HCEC 1CT (cell line): Measurements from ENCODE around the gene UNC5C.
"Not testable (repeated sequence)": the region's sequence is repeated elsewhere in the genome, so short reads cannot be mapped to it uniquely, and the experiment has no call there.

Experiments
- DNase-seq: peaks from one replicate; pipeline ENCODE4 v3.0.0-alpha.2; 2017

Gene UNC5C

GRCh38 chr4:95204267-95204844, 344.4 kb downstream of the UNC5C start:
- no peak for DNase-seq

DNA sequence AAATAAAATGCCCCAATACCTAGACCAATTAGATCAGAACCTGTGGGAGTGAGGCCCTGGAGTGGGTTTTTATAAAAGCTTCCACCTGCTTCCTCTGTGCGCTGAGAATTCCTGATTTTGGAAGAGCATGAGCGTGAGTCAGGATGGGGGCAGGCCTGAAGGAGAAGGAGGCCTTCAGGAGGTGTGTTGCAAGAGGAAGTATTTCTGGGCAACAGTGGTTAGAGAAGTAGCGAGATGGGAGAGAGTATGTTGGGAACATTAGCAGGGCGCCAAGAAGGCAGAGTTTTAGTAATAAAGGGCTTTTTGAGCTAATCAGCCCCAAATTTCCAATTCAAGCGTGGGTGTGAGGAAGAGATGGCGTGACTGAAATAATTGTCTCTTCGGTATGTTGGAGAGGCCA, 349.8 kb downstream of the UNC5C start:
- DNase-seq: peak; percentile 6

DNA sequence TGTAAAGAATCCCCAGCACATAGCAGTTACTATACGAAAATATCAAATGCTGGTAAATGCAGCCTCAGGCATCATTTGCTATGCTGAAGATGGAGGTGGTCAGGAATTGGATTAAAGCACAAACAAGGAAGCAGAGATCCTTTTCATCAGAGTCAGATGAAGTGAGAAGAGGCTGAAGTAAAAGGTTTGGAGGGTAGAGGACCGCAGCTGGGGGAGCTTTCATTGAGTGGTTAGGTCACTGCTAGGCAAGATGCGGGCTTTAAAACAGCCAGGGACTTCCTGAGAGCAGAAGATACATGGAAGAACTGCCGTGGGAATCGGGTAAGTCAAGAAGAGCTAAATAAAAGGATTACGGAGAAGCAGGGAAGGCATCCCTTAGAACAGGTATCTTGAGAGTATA, 351.4 kb downstream of the UNC5C start:
- no peak for DNase-seq

GRCh38 chr4:95193391-95194224, 355.2 kb downstream of the UNC5C start:
- DNase-seq: no peak

GRCh38 chr4:95191537-95191936, 357.2 kb downstream of the UNC5C start:
- DNase-seq: no peak

- DNase-seq: no peak
Observed at GRCh38 chr4:95190751-95191436, 357.9 kb downstream of the UNC5C start.

GRCh38 chr4:95188701-95189370, 359.9 kb downstream of the UNC5C start:
- no peak for DNase-seq

- DNase-seq: no peak
Observed at GRCh38 chr4:95186666-95187065, 362.1 kb downstream of the UNC5C start.

GRCh38 chr4:95183656-95184408, 364.9 kb downstream of the UNC5C start:
- DNase-seq: no peak

DNA sequence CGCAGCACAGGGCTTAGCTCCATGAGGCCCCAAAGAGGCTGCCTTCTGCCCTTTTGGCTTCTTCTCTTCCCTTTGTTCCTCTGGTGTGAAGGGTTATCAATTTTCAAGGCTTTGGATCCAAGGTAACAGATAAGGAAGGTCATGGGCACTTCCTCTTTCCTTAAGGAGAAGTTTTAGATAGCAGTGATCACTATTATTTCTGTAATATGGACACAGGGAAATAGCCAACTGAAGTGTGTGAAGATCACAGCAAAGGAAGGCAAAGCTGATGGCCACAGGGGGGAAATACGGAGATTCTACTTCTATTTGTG, 366.8 kb downstream of the UNC5C start:
- no peak for DNase-seq

DNA sequence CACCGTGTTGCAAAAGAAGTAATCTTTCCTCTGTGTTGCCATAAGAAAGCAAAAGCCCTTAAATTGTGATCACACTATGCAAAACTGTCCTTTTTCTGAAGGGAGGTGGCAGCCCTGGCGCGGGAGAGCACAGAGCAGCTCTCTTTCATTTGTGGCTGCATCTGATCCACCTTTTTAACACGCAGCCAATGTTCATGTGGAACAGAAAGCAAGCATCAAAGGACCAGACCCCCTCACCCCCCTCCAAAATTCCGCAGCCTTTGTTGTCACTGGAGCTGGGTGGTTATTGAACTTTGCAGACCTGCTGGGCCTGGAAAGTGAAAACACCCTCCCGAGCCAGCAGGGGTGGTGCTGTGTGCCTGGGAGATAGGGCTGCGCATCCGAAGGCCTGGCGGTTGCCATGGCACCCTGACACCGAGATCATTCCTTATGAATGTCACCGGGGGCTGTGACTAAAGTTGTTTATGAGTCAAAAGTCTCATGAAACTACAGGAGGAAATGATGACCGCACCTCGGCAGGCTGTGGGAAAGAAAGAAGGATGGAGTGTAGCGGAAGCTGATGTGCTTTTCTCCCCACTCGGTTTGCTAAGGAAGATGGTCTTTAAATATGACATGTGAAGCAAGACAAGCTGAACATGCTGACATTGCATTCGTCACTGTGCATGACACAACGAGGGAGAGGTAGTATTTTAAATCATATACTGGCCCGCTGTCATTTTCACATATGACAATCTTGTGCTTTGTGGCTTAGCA, 367.4 kb downstream of the UNC5C start:
- DNase-seq: no peak

- DNase-seq: no peak
Observed at GRCh38 chr4:95180531-95181242, 368.1 kb downstream of the UNC5C start.

DNA sequence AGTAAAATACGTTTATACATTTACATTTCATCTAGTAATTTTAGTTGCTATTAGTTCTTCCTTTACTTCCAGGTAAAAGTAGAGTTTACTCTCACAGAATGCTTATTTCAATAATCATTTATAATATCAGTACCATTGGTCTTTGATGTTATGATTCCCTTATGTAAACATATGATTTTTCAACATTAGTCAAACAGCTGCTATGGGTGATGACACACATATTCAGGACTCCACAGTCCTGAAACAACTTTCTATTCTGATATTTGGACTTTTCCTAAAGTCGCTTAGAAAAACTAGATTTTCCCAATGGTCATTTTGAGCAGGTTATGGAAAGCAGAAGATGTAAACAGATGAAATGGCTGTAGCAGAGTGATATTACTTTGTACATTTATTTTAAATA, 369.8 kb downstream of the UNC5C start:
- no peak for DNase-seq

DNA sequence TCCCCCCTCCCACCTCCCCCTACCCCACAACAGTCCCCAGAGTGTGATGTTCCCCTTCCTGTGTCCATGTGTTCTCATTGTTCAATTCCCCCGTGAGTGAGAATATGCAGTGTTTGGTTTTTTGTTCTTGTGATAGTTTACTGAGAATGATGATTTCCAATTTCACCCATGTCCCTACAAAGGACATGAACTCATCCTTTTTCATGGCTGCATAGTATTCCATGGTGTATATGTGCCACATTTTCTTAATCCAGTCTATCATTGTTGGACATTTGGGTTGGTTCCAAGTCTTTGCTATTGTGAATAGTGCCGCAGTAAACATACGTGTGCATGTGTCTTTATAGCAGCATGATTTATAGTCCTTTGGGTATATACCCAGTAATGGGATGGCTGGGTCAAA, 377.4 kb downstream of the UNC5C start:
- not testable (repeated sequence) for DNase-seq

GRCh38 chr4:95170176-95170575, 378.6 kb downstream of the UNC5C start:
- no peak for DNase-seq

- DNase-seq: no peak
Observed at GRCh38 chr4:95167805-95168204, 381.0 kb downstream of the UNC5C start.

DNA sequence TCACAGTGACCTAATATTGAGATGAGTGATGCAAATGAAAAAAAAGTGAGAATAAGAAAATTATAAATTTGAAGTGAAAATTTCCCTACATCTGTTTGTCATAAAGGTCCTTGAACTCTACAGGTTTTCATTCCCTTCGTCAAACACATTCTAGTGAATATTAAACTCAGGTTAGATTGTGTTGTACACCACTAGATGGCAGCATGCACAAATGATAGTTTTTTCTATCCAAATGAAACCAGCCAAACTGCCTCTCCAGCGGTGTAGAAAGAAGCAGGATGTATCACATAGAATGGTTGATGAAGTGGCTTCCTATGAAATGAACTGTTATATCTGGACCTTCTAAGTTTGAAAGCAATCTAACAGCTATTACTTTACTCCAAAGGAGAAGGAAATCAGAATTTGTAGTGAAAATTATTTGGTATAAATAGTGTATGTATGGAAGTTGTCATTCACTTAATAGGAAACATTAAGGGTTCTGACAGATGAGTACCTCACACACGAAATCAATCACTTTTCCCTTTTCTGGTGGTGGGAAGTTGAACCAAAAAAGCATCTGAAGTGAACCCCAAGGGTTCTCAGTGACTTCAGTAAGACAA, 382.7 kb downstream of the UNC5C start:
- peak; percentile 40 for DNase-seq

- no peak for DNase-seq
Observed at GRCh38 chr4:95162867-95163266, 385.9 kb downstream of the UNC5C start.

DNA sequence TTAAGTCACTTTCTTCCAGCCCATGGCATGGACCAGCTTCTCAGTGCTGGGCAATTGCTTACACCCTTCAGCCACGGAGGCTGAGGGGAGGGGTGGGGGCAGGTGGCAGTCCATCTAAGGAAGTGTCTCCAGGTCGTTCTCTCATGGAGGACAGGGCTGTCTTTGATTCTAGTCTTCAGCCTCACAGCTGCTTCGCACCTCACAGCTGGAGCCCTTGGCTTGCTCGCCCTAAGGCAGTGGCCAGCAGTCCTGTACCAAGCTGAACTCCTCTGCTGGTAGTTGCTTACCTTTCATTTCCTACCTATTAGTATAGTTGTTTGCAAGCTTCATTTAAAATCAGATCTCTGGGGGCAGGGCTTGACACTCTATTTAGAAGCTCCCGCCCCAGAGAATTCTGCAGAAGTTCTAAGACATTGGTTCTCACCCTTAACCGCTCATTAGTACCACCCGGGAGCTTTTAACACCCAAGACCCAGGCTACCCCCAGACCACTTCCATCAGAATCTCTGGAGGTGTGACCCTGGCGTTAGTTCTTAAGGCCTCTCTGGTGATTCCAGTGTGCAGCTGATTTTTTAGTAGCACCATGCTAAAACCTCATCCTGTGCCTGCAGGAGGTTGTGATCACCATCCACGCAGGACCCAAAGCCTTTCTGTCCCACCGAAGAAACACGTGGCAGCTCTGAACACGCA, 386.8 kb downstream of the UNC5C start:
- DNase-seq: no peak

DNA sequence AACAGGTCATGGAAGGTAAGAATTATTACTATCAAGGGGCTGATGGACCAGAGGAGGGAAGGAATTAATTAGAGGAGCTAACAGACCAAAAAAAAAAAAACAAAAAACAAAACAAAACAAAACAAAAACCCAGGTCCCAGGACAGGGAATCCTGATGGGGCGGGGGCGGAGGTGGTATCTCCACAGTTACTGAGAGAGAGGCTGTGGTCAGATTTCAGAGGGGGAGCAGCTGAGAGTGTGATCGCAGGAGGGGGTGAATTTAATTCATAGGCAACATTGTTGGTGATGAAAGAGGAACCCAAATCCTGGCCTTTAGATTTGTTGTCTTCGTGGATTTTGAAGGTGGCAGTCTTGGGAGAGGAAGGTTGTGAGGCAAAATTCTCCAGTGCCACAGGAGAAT, 389.4 kb downstream of the UNC5C start:
- no peak for DNase-seq
